H9 (cell line): ENCODE data around the gene PPM1H. TPM values are rescaled to one million over a fixed set of nuclear protein-coding genes. Genes with fewer than 3 reads are reported as not detected.

Source experiments
- DNase-seq: peaks from one replicate; pipeline ENCODE4 v3.0.0-alpha.2; 2017
- H2AFZ ChIP-seq: one replicate; pipeline ENCODE4 v1.6.1; 2013; ENCODE audit warnings: mild to moderate bottlenecking, low read length, control low read depth, moderate library complexity
- H2AK5ac ChIP-seq: 2 replicates; pipeline ENCODE4 v1.6.1; 2013; ENCODE audit warnings: low read length, control low read depth, mixed read lengths; ENCODE audit not compliant: insufficient read length
- H2BK120ac ChIP-seq: one replicate; pipeline ENCODE4 v1.6.1; 2013; ENCODE audit warnings: low read depth, mild to moderate bottlenecking, low read length, control low read depth, inconsistent platforms; ENCODE audit not compliant: poor library complexity, severe bottlenecking
- H2BK12ac ChIP-seq: 2 replicates; pipeline ENCODE4 v1.6.1; 2013; ENCODE audit warnings: low read length, control low read depth, mixed read lengths, low read depth; ENCODE audit not compliant: insufficient read length
- H2BK15ac ChIP-seq: 2 replicates; pipeline ENCODE4 v1.6.1; 2013; ENCODE audit warnings: low read depth, low read length, control low read depth
- H2BK20ac ChIP-seq: one replicate; pipeline ENCODE4 v1.6.1; 2013; ENCODE audit warnings: low read depth, mild to moderate bottlenecking, low read length, control low read depth, inconsistent platforms; ENCODE audit not compliant: poor library complexity, severe bottlenecking
- H2BK5ac ChIP-seq: 2 replicates; pipeline ENCODE4 v1.6.1; 2013; ENCODE audit warnings: low read length, control low read depth, mixed read lengths; ENCODE audit not compliant: insufficient read length
- H3K14ac ChIP-seq: 2 replicates; pipeline ENCODE4 v1.6.1; 2013; ENCODE audit warnings: low read length, control low read depth; ENCODE audit not compliant: insufficient read depth
- H3K18ac ChIP-seq: 2 replicates; pipeline ENCODE4 v1.6.1; 2013; ENCODE audit warnings: low read depth, mild to moderate bottlenecking, mixed read lengths, low read length, control low read depth; ENCODE audit not compliant: insufficient read length
- H3K23ac ChIP-seq: 2 replicates; pipeline ENCODE4 v1.6.1; 2013; ENCODE audit warnings: low read length, control low read depth, mixed read lengths, low read depth; ENCODE audit not compliant: insufficient read length
- H3K23me2 ChIP-seq: 2 replicates; pipeline ENCODE4 v1.6.1; 2013; ENCODE audit warnings: low read depth, mild to moderate bottlenecking, mixed read lengths, low read length, control low read depth; ENCODE audit not compliant: insufficient read length, poor library complexity, severe bottlenecking
- H3K27ac ChIP-seq: 2 replicates; pipeline ENCODE4 v1.5.1; 2013; ENCODE audit warnings: low read length, control low read depth, mixed read lengths, low read depth; ENCODE audit not compliant: insufficient read length
- H3K27me3 ChIP-seq: 2 replicates; pipeline ENCODE4 v1.6.1; 2013; ENCODE audit warnings: low read length, control low read depth, inconsistent platforms; ENCODE audit not compliant: insufficient read depth
- H3K4ac ChIP-seq: 2 replicates; pipeline ENCODE4 v1.6.1; 2013; ENCODE audit warnings: low read depth, mild to moderate bottlenecking, control low read depth, inconsistent platforms, low read length, moderate library complexity
- H3K4me1 ChIP-seq: 2 replicates; pipeline ENCODE4 v1.6.1; 2013; ENCODE audit warnings: low read length, control low read depth, inconsistent platforms; ENCODE audit not compliant: insufficient read depth
- H3K4me2 ChIP-seq: 2 replicates; pipeline ENCODE4 v1.6.1; 2013; ENCODE audit warnings: low read length, control low read depth, mixed read lengths; ENCODE audit not compliant: insufficient read length, insufficient read depth
- H3K56ac ChIP-seq: 2 replicates; pipeline ENCODE4 v1.6.1; 2013; ENCODE audit warnings: low read depth, mild to moderate bottlenecking, mixed read lengths, low read length, control low read depth; ENCODE audit not compliant: insufficient read length
- H3K79me1 ChIP-seq: 2 replicates; pipeline ENCODE4 v1.6.1; 2013; ENCODE audit warnings: low read depth, mild to moderate bottlenecking, moderate library complexity, low read length, control low read depth, inconsistent platforms; ENCODE audit not compliant: insufficient read depth, poor library complexity, severe bottlenecking
- H3K79me2 ChIP-seq: 2 replicates; pipeline ENCODE4 v1.6.1; 2013; ENCODE audit warnings: low read length, control low read depth, inconsistent platforms; ENCODE audit not compliant: insufficient read depth
- H3K9ac ChIP-seq: 2 replicates; pipeline ENCODE4 v1.6.1; 2013; ENCODE audit warnings: low read length, control low read depth, mixed read lengths; ENCODE audit not compliant: insufficient read length; ENCODE audit errors: extremely low read depth
- H3K9me3 ChIP-seq: one replicate; pipeline ENCODE4 v1.6.1; 2013; ENCODE audit warnings: low read depth, low read length, inconsistent platforms; ENCODE audit not compliant: control insufficient read depth
- H3T11ph ChIP-seq: one replicate; pipeline ENCODE4 v1.6.1; 2013; ENCODE audit warnings: mild to moderate bottlenecking, low read length, control low read depth, inconsistent platforms
- H4K20me1 ChIP-seq: one replicate; pipeline ENCODE4 v1.6.1; 2013; ENCODE audit not compliant: control insufficient read depth, insufficient read length, insufficient read depth
- H4K5ac ChIP-seq: 2 replicates; pipeline ENCODE4 v1.6.1; 2013; ENCODE audit warnings: low read depth, mild to moderate bottlenecking, mixed read lengths, low read length, control low read depth; ENCODE audit not compliant: insufficient read length
- H4K8ac ChIP-seq: replicated peaks from 2 replicates; pipeline ENCODE4 v1.6.1; 2013; ENCODE audit warnings: low read length, control low read depth, mixed read lengths, low read depth; ENCODE audit not compliant: insufficient read length
- H4K91ac ChIP-seq: 2 replicates; pipeline ENCODE4 v1.6.1; 2013; ENCODE audit warnings: low read depth, mild to moderate bottlenecking, moderate library complexity, mixed read lengths, low read length, control low read depth; ENCODE audit not compliant: insufficient read length
- H3K27ac Mint-ChIP-seq, 3 experiments: 2 replicates in 2 of 3; 3 replicates in 1 of 3; pipeline ENCODE4 v1.8.0; 2020 to 2021; ENCODE audit warnings: mixed read lengths in 3 of 3, mild to moderate bottlenecking in 1 of 3, moderate library complexity in 1 of 3
- H3K27me3 Mint-ChIP-seq: 2 replicates; pipeline ENCODE4 v1.8.0; 2021; ENCODE audit warnings: low read depth, mild to moderate bottlenecking, moderate library complexity, mixed read lengths
- H3K36me3 Mint-ChIP-seq, 3 experiments: 2 replicates in 2 of 3; 3 replicates in 1 of 3; pipeline ENCODE4 v1.8.0; 2020 to 2021; ENCODE audit warnings: low read depth in 3 of 3, mixed read lengths in 3 of 3; ENCODE audit not compliant: insufficient read depth in 1 of 3
- H3K4me1 Mint-ChIP-seq, 2 experiments: 2 replicates each; pipeline ENCODE4 v1.8.0; 2020; ENCODE audit warnings: mixed read lengths in 2 of 2
- H3K4me3 Mint-ChIP-seq, 2 experiments: 2 replicates in 1 of 2; 3 replicates in 1 of 2; pipeline ENCODE4 v1.8.0; 2020 to 2021; ENCODE audit warnings: mild to moderate bottlenecking in 2 of 2, mixed read lengths in 2 of 2, moderate library complexity in 1 of 2
- H3K9me3 Mint-ChIP-seq, 2 experiments: 2 replicates in 1 of 2; 3 replicates in 1 of 2; pipeline ENCODE4 v1.8.0; 2020; ENCODE audit warnings: mild to moderate bottlenecking in 2 of 2, mixed read lengths in 2 of 2, moderate library complexity in 1 of 2
- total RNA-seq: library from RNA; stranded (reverse); gene quantifications from 2 replicates; pipeline ENCODE4 v1.2.1, GENCODE V29; 2021
- TF ChIP-seq, protein P1 (sequence below): fragments of 200-600 bp; sonication (generic); conservative IDR thresholded peaks from 3 replicates; pipeline ENCODE4 v1.8.0; 2021; ENCODE audit warnings: antibody characterized with exemption, mild to moderate bottlenecking

Gene PPM1H
- total RNA-seq, 1 experiment from 2014 or later = 22.1 TPM

- Histone ChIP-seq H2AK5ac (no peak overlapping the region), H3K9me3 (no peaks in the 10 kb centered on the region), H2BK20ac (no peak overlapping the region), H3K79me1 (no peaks in the 10 kb centered on the region), H2BK120ac (no peak overlapping the region), H3K79me2 (no peaks in the 10 kb centered on the region), H4K5ac (no peak overlapping the region), H3K4me1 (peaks cover 12% of the 10 kb centered on the region), H3K27ac (no peak overlapping the region), H3K56ac (no peak overlapping the region), H3K14ac (no peak overlapping the region), H3K4me2 (no peak overlapping the region), H3K27me3 (no peaks in the 10 kb centered on the region), H2BK12ac (no peak overlapping the region), H2AFZ (no peak overlapping the region), H3K9ac (no peak overlapping the region), H3K4ac (no peak overlapping the region), H4K8ac (no peak overlapping the region), H2BK15ac (no peak overlapping the region), H3K18ac (no peak overlapping the region), H3K23me2 (no peaks in the 10 kb centered on the region), H3T11ph (no peak overlapping the region), H3K23ac (no peak overlapping the region), H2BK5ac (no peak overlapping the region), H4K20me1 (no peaks in the 10 kb centered on the region), H4K91ac (no peak overlapping the region)
- no peak for DNase-seq
- Mint-ChIP-seq H3K4me1 (peaks cover 21% of the 10 kb centered on the region in 2 experiments), H3K27me3 (no peaks in the 10 kb centered on the region), H3K4me3 (no peak overlapping the region), H3K36me3 (peaks cover 3 to 5% (median 3%) of the 10 kb centered on the region in 3 experiments; a peak in 5 of 7 replicates), H3K9me3 (no peaks in the 10 kb centered on the region), H3K27ac (no peak overlapping the region)
- TF ChIP-seq, protein P1, sequence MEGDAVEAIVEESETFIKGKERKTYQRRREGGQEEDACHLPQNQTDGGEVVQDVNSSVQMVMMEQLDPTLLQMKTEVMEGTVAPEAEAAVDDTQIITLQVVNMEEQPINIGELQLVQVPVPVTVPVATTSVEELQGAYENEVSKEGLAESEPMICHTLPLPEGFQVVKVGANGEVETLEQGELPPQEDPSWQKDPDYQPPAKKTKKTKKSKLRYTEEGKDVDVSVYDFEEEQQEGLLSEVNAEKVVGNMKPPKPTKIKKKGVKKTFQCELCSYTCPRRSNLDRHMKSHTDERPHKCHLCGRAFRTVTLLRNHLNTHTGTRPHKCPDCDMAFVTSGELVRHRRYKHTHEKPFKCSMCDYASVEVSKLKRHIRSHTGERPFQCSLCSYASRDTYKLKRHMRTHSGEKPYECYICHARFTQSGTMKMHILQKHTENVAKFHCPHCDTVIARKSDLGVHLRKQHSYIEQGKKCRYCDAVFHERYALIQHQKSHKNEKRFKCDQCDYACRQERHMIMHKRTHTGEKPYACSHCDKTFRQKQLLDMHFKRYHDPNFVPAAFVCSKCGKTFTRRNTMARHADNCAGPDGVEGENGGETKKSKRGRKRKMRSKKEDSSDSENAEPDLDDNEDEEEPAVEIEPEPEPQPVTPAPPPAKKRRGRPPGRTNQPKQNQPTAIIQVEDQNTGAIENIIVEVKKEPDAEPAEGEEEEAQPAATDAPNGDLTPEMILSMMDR = no peak
Observed at GRCh38 chr12:62698701-62699101, 236.2 kb downstream of the PPM1H start.
